COLO829 (cell line): ENCODE results near the gene PLA2G7.
"Not testable (repeated sequence)": the region's sequence is repeated elsewhere in the genome, so short reads cannot be mapped to it uniquely, and the experiment has no call there.

ENCODE experiments used
- DNase-seq: peaks from one replicate; pipeline ENCODE4 v3.0.0; 2012; ENCODE audit warnings: low spot score

Gene PLA2G7

DNA sequence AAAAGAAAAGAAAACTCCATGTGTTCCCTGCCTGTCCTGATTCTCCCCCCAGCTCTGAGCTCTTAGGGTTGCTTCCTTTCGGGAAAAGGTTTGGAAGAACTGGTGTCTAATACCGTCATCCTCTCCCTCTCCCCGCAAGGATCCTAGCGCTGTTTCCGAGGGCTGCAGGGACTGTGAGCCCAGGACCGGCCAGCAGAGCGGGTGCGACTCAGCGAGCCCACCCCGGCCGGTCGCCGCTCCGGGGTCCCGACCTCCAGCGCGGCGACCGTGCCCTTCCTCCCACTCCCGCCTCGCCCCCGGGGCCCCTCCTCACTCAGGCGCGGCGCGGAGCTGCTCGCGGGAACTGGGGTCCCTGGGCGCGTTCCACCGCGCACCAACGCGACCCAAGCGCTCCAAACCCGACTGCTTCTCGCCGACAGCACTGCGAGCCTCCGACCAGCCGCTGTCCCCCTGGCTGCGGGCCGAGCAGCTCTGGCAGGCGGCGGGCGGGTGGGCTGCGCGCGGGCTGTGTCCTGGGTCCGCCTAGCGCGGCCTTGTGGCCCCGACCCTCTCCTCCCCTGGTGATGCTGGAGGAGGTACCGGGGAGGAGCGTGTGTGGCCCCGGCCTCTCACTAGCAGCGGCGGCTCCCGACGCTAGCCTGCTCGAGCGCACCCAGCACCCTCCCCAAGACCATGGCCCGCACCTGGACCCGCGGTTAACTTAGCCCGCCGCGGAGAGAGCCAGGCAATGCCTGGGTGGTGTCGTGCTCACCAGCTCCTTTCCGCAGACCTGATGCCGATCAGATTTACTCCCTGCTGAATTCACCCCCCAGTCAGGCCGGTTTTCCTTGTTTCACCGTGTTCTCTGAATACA, at the start of gene PLA2G7:
PLA2G7 (minus strand) TSS at position 509 of the 853 bp plus-strand sequence. CDS start 12,484 bp downstream, outside the sequence.
- DNase-seq = no peak

DNA sequence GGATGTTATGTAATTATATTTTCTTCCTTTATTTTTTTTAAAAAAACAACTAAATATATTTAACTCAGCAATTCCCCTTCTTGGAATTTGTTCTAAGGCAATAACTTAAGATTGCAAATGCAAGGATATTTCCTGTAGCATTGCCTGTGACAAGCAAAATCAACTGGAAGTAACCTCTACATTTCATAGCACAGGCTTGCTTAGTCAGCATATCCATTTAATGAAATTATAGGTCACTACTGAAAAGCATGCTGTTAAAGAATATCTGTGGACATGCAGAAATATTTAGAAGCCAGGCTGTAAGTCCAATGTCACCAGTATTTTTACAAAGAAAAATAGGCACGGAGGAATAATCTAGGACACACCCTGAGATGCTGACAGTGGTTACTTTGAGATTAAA, 49.4 kb upstream of the PLA2G7 start:
- DNase-seq = no peak

DNA sequence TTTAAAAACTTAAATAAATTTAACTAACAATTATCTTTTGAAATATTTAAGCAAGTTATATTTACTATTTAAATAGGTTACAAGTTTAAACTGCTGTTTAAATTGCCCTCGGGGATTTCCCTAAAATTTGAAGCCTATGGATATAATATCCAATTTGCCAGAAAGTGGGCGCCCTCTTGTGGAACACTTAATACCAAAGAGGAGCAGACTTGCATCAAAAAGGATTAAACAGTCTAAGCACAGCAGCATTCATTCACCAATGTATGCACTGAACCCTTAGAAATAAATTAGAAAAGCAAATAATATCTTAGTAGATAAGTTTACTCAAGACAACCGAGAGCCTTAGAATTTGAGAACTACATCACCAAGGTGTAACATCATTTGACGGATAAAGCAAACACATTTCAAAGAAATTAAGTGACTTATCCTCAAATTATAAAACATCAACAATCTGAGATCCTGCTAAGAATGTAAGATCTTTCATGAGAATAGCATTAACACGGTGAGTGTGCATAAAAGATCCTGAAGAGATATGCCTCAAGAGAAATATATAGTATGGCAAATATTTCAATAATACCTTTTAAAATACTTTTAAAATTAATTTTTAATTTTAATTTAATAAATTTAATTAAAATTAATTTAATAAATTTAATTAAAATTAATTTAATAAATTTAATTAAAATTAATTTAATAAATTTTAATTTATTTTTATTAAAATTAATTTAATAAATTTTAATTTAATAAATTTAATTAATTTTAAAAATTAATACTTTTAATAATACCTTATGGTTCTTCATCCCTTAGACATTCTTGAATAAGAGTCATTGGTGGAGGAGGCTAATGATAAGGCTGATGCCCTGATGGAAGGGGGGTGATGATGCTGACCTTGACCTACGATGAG, 46.6 kb upstream of the PLA2G7 start:
- peak; percentile 42 for DNase-seq

DNA sequence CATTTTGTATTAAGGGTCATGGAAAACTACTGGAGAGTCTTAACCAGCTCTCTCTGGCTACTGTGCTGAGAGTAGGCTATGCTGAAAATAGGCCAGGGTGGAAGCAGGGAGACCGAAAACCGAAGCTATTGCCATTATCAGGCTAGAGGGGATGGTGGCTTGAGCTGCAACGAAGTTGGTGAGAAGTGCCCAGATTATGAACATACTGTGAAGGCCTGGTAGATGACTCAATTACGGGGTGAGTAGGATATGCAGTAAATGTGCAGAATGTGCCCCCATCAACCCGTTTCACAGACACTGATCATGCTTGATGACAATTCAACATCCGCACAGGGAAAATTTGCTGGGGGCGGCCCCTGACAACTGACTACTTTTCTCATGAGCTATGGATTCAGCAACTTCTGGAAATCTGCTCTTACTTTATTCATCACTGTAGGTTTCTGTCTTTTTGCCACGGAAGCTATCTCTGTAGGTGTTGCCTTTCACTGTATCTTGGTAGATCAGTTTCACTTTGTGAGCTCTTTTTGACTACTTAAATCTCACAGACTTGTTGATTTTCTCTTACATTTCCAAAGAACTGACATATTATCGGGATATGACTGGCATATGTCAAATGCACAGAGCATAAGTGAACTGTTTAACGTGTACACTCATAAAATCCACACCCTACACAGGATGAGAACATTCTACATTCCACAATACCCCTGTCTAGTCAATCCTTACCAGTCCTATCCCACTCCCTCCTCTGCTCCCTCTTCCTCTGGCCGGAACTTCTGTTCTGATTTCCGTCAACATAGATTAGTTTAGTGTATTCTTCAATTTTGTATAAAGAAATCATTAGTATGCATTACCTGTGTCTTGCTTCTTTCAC, 42.5 kb upstream of the PLA2G7 start:
- DNase-seq = no peak

DNA sequence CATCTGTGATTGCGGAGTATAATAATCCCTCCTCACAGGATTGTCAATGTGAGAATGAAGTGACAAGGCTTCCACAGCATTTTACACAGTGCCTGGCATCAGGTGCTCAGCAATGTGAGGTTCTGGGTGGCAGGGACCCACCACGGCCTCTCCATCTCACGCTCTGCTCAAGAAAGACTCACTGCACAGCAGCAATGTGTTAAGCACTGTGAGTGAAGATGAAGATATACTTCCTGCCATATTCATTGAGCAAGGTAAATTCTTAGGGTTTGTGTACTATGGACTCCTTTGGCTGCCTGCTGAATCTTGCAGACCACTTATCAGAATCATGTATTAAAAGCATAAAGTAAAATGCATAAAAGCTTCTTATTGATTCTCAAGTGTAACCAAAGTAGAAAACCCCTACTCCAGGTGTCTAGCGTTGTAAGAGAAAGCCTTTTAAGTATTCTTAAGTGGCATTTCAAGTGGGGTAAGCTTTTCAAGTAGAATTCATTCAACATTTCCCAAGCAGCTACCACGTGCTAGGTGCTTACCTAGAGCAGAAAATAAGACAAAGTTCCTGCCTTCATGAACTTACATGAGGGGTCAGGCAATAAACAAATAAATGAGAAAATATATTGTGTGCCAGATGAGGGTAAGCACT, 41.0 kb upstream of the PLA2G7 start:
- no peak for DNase-seq

DNA sequence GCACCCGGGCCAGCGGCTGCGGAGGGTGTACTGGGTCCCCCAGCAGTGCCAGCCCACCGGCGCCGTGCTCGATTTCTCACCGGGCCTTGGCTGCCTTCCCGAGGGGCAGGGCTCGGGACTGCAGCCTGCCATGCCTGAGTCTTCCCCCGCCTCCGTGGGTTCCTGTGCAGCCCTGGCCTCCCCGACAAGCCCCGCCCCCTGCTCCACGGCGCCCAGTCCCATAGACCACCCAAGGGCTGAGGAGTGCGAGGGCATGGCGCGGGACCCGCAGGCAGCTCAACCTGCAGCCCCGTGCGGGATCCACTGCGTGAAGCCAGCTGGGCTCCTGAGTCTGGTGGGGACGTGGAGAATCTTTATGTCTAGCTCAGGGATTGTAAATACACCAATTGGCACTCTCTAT, 39.6 kb upstream of the PLA2G7 start:
- not testable (repeated sequence) for DNase-seq

DNA sequence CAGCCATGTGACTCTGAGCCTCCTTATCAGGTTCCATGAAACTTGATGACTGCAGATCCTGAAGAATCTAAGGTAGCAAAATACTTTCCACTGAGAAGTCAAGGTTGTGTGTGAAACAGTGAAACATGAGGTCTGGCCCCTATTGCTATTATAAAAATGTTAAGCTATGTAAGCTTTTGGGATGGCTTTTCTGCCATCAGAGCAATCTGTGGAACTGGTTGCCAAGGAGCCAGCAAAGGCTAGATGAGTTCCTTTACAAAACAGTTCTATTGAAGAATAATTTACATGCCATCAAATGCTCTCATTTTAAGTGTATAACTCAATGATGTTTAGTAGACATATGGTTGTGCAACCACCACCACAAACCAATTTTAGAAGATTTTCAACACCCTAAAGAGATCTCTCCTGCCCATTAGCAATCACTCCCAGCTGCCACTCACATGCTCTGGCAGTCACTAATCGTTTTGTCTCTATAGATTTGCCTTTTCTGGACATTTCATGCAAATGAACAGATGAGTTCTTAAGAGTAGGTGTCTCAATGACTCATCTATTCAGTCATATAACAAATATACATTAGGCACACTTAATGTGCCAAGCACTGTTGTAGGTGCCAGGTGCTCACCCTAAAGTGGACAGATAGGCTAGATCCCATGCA, 38.2 kb upstream of the PLA2G7 start:
- no peak for DNase-seq

DNA sequence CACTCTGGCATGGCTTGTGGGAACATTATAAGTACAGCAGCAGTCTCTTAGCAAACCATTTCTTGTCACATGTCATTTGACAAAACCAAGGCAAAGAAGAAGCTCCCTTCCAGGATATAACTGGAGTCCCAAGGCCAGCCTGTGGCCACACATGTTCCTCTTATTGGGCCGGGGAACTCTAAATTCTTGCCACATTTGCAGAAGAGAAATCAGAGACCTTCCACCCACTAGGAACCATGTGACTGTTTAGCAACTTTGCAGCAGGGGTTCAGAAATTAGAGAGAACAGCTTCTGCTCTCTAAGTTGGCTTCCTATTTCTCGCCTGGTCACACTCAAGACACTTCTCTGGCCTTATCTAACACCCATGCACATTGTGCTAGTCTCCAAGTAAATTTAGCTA, 37.6 kb upstream of the PLA2G7 start:
- DNase-seq = no peak

DNA sequence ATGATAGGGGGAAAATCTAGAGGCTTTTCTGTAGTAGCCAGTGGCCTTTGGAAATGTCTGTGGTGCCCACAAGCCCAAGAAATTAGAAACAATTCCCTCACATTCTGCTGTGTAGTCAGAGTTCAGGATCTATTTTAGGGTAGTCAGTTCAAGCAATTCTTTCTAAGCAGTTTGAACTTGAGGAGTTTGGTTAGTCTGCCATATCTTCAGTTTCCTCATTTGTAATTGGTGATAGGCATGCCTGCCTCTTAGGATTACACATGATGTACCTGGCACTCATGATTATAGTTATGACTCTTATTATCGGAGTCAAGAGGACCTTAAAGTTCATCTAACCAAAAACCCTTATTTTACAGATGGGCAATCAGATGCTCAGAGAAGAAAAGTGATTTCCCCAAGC, 36.8 kb upstream of the PLA2G7 start:
- DNase-seq = no peak

DNA sequence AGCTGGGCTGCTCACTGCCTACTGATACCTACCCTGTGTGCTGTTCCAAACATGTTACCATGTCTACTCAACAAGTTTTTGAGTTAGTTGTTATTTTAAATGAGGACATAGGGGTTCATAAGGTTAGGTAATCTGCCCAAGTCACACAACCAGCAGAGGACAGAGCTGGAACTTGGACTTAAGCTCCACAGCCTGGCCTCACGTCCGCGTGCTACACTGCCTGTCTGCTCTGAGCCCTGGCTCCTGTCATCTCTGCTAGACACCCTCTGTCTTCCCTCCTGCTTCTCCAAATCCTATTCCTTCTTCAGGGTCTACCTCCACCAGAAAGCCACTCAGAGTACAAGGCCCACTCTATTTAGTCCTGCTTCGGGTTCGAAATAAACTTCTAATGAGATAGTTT, 29.8 kb upstream of the PLA2G7 start:
- no peak for DNase-seq

DNA sequence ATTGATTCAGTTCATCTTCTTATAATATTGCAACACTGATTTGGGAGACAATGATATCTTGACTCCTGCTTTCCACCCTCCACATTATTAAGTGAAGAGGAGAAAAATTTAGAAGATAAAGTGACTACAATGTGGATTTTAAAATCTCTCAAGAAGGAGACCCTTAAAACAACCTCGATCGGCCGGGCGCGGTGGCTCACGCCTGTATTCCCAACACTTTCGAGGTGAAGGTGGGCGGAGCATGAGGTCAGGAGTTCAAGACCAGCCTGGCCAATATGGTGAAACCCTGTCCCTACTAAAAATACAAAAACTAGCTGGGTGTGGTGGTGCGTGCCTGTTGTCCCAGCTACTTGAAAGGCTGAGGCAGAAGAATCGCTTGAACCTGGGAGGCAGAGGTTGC, 29.1 kb upstream of the PLA2G7 start:
- not testable (repeated sequence) for DNase-seq

DNA sequence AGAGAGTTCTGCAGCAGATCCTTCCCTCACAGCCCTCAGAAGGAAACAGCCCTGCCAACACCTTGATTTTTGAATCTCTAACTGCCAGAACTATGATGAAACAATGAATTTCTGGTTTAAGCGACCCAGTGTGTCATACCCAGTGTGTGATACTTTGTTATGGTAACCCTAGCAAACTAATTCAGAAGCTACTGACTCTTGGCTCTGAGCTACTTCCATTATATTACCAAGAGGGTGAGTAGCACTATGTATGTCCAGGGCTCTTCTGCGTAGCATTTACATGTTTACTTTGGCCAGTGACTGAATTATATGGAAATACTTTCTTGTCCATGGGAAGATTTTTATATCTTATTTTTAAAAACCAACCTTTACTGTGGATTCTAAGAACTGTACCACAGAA, 28.3 kb upstream of the PLA2G7 start:
- DNase-seq = no peak

DNA sequence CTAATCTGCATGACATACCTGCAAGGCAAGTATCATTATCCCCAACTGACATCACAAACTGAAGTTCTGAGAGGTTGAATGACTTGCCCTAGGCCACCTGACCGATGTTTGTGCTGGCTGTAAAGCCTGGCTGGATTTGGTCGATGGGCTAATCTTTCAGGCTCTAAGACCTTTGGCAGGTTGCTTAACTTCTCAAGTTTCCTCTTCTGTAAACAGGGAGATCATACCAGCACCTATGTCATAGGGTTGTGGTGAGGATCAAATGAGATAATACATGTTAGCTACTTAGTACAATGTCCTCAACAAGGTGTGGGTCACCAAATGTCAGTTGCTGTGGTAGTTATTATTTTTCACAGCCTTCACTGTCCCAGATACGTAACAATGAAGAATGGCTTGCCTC, 25.8 kb upstream of the PLA2G7 start:
- DNase-seq = no peak

DNA sequence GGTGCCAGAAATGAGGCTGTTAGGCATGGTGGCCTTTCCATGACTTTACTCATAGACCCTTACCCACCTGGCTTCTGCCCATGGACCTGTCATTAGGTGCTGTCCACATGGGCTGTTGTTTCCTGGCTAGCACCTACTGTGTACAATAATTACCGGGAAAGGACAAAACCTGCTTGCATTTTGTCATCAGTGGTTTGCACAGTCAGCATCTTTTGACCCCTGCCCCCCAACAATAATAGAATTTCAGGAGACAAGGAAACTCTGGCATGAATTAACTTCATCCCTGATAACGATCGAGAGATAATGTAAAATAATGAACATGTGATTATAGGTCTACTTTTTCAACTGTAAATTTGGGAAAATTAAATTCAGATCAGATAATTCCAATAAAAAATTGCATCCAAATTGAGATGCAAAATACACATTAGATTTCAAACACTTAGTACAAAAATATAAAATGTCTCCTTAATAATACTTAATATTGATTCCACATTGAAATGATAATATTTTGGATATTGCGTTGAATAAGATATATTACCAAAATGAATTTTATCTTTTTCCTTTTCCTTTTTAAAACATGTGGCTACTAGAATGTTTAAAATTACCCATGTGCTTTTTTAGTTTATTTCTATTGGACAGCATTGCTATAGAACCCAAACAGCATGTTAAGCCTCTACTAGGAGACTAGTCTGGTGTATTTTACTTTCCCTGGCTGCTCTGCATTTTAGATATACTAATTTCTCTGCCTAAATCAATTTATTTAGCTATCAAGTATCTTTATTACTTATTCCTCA, 24.0 kb upstream of the PLA2G7 start:
- DNase-seq = no peak

DNA sequence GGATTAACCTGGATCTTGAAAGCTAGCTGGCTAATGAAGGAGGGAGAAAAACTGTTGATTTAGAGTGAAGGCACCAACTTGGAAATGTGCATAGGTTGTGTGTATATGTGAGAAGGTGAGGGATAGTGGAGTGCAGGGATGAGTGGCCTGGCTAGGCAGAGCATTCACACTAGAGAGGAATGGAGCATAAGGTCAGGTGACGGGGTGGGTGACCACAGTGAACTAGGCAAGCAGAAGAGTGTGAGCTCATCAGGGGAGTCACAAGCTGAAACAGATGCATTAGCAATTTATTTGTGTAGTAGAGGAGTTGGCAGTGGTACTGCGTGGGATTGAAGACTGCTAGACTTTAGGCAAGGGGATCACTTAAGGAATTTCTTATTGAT, 22.0 kb upstream of the PLA2G7 start:
- DNase-seq = no peak

DNA sequence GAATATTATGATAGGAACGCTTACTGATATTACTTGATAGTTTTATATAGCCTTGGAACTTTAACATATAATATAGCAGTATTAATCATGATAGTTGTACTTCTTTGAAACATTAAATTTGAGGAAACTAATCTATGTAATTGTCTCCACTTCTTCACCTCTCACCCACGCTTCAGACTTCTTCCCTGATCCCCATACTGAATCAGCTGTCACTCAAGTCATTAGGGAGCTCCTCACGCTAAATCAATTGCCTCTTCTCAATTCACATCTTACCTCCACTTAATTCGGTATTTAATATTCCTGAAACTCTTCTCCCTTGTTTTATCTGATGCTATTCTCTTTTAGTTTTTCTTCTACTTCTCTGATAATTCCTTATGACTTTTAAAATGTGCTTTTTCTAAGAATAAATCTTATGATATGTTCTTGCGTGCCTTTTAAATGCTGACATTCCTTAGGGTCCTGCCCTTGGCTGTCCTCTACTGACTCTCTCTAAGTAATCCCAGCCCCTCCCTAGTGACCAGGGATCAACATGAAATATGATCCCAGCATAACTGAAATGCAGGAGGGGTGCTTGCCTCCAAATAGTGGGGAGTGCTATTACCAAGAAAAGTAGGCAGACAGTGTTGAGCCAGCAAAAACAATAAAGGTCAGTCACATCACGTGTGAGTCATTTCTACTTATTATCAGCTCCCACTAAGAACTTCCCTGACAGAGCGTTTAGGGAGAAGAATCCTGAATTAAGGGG, 21.5 kb upstream of the PLA2G7 start:
- no peak for DNase-seq

DNA sequence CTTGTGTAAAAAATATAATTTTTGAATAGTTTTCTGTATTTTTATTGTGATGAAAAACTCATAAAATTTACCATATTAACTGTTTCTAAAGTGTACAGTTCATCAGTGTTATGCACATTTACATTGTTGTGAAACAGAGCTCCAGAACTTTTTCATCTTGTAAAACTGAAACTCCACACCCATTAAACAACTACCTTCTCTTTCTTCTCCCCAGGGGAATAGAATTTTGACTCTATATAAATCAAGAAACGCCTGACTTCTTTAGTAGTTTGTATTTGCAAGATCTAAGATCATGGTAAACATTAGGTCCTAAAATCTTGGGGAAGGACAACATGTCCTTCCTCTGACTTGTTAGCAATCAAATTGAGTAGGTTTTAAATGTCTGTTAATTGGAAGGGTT, 20.7 kb upstream of the PLA2G7 start:
- no peak for DNase-seq

DNA sequence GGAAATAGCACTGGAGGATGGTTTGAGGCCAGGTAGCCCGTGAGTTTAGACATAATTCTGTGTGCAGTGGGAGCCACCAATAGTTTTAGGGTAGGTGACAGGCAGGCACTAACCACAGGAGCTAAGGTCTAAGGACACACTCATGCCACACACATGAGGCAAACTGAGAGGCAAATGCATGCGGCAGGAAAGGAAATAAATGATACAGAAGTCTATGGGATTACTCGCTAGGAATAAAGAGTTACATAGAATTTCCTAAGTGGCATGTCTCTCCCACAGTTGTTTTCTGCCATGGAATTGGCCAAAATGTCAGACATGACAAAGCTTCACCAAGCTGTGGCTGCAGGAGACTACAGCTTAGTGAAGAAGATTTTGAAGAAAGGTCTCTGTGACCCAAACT, 16.5 kb upstream of the PLA2G7 start:
- no peak for DNase-seq

DNA sequence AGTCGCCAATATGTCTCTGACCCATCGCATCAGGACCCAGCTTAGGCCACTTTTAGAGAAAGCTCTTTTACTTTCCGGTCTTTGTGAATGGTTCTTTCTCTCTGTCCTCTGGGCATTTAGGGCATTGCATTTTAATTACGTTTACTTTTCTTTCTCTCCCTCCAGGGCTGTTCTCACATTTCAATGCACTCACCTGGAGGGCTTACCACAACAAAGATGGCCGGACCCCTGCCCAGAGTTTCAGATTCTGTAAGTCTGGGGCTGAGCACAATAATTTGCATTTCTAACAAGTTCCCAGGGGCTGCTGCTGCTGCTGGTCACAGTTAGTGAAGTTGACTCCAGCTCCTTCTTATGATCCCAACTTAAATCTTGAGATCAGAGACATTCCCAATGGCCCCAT, 14.6 kb upstream of the PLA2G7 start:
- no peak for DNase-seq
